Smooth muscle cell (in vitro differentiated cells): ENCODE data around the gene FOXB2. TPM values are rescaled to one million over a fixed set of nuclear protein-coding genes. Genes with fewer than 3 reads are reported as not detected.

Experiments used
- DNase-seq: peaks from one replicate; lab custom pipeline; 2025; ENCODE audit not compliant: unreplicated experiment; lab: John Stamatoyannopoulos, UW
- H2AFZ ChIP-seq: fragments of 200-600 bp; sonication (generic); 2 replicates; pipeline ENCODE4 v1.6.0; 2016; ENCODE audit warnings: antibody characterized with exemption, low read depth, mild to moderate bottlenecking
- H3F3A ChIP-seq: fragments of 200-600 bp; sonication (generic); 2 replicates; pipeline ENCODE4 v1.6.0; 2017; ENCODE audit warnings: antibody characterized with exemption, low read depth
- H3K27ac ChIP-seq: fragments of 200-600 bp; sonication (generic); 2 replicates; pipeline ENCODE4 v1.5.1; 2016; ENCODE audit warnings: low read depth, mild to moderate bottlenecking
- H3K27me3 ChIP-seq: fragments of 200-600 bp; sonication (generic); 2 replicates; pipeline ENCODE4 v1.6.1; 2016; ENCODE audit warnings: low read depth, mild to moderate bottlenecking
- H3K36me3 ChIP-seq: fragments of 200-600 bp; sonication (generic); 2 replicates; pipeline ENCODE4 v1.5.1; 2016; ENCODE audit warnings: low read depth
- H3K4me1 ChIP-seq: fragments of 200-600 bp; sonication (generic); 2 replicates; pipeline ENCODE4 v1.5.1; 2016; ENCODE audit warnings: low read depth
- H3K4me2 ChIP-seq: fragments of 200-600 bp; sonication (generic); 2 replicates; pipeline ENCODE4 v1.6.0; 2016; ENCODE audit warnings: mild to moderate bottlenecking
- H3K4me3 ChIP-seq: fragments of 200-600 bp; sonication (generic); 2 replicates; pipeline ENCODE4 v1.5.1; 2016; ENCODE audit warnings: mild to moderate bottlenecking
- H3K79me2 ChIP-seq: fragments of 200-600 bp; sonication (generic); 2 replicates; pipeline ENCODE4 v1.6.0; 2016; ENCODE audit warnings: low read depth, mild to moderate bottlenecking
- H3K9ac ChIP-seq: fragments of 200-600 bp; sonication (generic); 2 replicates; pipeline ENCODE4 v1.6.0; 2016; ENCODE audit warnings: low read depth
- H3K9me3 ChIP-seq: fragments of 200-600 bp; sonication (generic); replicated peaks from 2 replicates; pipeline ENCODE4 v1.5.1; 2016; ENCODE audit warnings: low read depth
- H4K20me1 ChIP-seq: fragments of 200-600 bp; sonication (generic); 2 replicates; pipeline ENCODE4 v1.6.0; 2016; ENCODE audit warnings: low read depth
- CTCF ChIP-seq: fragments of 200-600 bp; sonication (generic); IDR thresholded peaks from 2 replicates; pipeline ENCODE4 v1.5.1; 2017; ENCODE audit warnings: borderline replicate concordance, mild to moderate bottlenecking, antibody characterized with exemption; ENCODE audit not compliant: insufficient read depth, poor library complexity, severe bottlenecking
- WGBS: methylation state at CpG from one replicate; pipeline ENCODE4 v1.1.7; 2016; ENCODE audit warnings: low lambda C conversion rate; 5-methylcytosine and 5-hydroxymethylcytosine counted together
- polyA plus RNA-seq: library from polyadenylated mRNA; unstranded; fragments of >200 nt; fragmentation: Nextera tagmentation; extraction: Ambion mirVana; gene quantifications from 2 replicates; pipeline ENCODE4 v1.2.1, GENCODE V29; 2016
- small RNA-seq: library from RNA; depleted of rRNA; stranded (forward); fragments of <200 nt; gene quantifications from one replicate; pipeline ENCODE3, GENCODE V24; 2014
- total RNA-seq: library from RNA; depleted of rRNA; stranded (reverse); fragments of >200 nt; gene quantifications from 2 replicates; pipeline ENCODE4 v1.2.3, GENCODE V29; 2014

FOXB2 gene
- total and polyA plus RNA-seq, 2 experiments from 2014 or later: not detected

DNA sequence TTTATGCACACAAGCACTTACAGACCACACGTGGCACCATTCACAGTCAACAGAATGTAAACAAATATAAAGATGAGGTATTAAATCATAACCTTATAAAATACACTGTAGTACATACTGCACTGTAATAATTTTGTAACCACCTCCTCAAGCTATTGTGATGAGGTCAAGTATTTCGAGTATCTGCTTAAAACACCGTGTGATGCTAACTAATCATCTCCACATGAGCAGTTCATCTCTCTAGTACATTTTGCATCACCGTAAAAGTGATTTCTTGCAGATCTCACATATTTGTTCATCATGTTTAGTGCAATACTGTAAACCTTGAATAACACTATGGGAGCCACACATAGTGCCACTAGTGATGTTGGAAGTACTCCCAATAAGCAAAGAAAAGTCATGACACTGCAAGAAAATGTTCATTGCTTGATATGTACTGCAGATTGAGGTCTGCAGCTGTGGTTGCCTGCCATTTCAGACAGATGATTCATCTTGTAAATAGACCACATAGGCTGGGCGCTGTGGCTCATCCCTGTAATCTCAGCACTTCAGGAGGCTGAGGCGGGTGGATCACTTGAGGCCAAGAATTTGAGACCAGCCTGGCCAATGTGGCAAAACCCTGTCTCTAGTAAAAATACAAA is 44.3 kb downstream of the FOXB2 start:
- Histone ChIP-seq H3K9ac (no peak overlapping the region), H3K36me3 (no peaks in the 10 kb centered on the region), H3K4me1 (no peaks in the 10 kb centered on the region), H3F3A (no peaks in the 10 kb centered on the region), H3K27me3 (peaks cover 3% of the 10 kb centered on the region), H3K4me2 (peak overlapping the region; percentile 17), H3K79me2 (no peaks in the 10 kb centered on the region), H3K9me3 (no peaks in the 10 kb centered on the region), H3K27ac (no peak overlapping the region), H4K20me1 (no peaks in the 10 kb centered on the region), H2AFZ (no peak overlapping the region), H3K4me3 (no peak overlapping the region)
- 40% methylated on average over 6 of the region's 6 CpGs for whole genome bisulfite sequencing
- no peak for DNase-seq
- no peak for TF ChIP-seq CTCF

GRCh38 chr9:77066388-77066787 is 46.9 kb downstream of the FOXB2 start:
- H3K9me3 ChIP-seq: no peaks in the 10 kb centered on the region
- no peaks in the 10 kb centered on the region for H3K79me2 ChIP-seq
- WGBS: 0% methylated on average over 1 of the region's 1 CpG
- DNase-seq: no peak
- no peak overlapping the region for H2AFZ ChIP-seq
- no peak overlapping the region for H3K4me2 ChIP-seq
- peaks cover 10% of the 10 kb centered on the region for H3K27me3 ChIP-seq
- no peaks in the 10 kb centered on the region for H3K36me3 ChIP-seq
- no peak overlapping the region for H3K4me3 ChIP-seq
- H3K4me1 ChIP-seq: no peaks in the 10 kb centered on the region
- no peaks in the 10 kb centered on the region for H4K20me1 ChIP-seq
- no peak for TF ChIP-seq CTCF
- H3K27ac ChIP-seq: no peak overlapping the region
- H3F3A ChIP-seq: no peaks in the 10 kb centered on the region
- no peak overlapping the region for H3K9ac ChIP-seq

Small RNAs within 50 kb of the gene (small RNA-seq; reads per million reads assigned to genes)
- not detected for gene ATP5MFP3

Other genes with a start within 250 kb of the FOXB2 start
- gene PRUNE2, start 113.5 kb upstream of the FOXB2 start, total RNA-seq: 1.2 and 1.9 TPM in 2 replicates
- gene PRUNE2, start 113.5 kb upstream of the FOXB2 start, polyA plus RNA-seq: 0.79 and 1.0 TPM in 2 replicates
- gene VPS13A, start 157.9 kb downstream of the FOXB2 start, total RNA-seq: 17.0 and 17.6 TPM in 2 replicates
- gene VPS13A, start 157.9 kb downstream of the FOXB2 start, polyA plus RNA-seq: 1.6 and 5.2 TPM in 2 replicates